BLaER1 (cell line): ENCODE measurements around the gene RAVER2.

ENCODE experiments used
- H3K27ac ChIP-seq: shearing (Covaris generic); formaldehyde crosslinking; 2 replicates; pipeline ENCODE4 v1.8.1; 2022
- H3K27me3 ChIP-seq: shearing (Covaris generic); formaldehyde crosslinking; 2 replicates; pipeline ENCODE4 v1.8.1; 2022
- H3K36me3 ChIP-seq: shearing (Covaris generic); formaldehyde crosslinking; 2 replicates; pipeline ENCODE4 v1.8.1; 2022
- H3K4me1 ChIP-seq: shearing (Covaris generic); formaldehyde crosslinking; 2 replicates; pipeline ENCODE4 v1.8.1; 2022
- H3K4me2 ChIP-seq: shearing (Covaris generic); formaldehyde crosslinking; 2 replicates; pipeline ENCODE4 v1.8.1; 2022
- H3K4me3 ChIP-seq: shearing (Covaris generic); formaldehyde crosslinking; 2 replicates; pipeline ENCODE4 v1.8.1; 2022
- H3K9ac ChIP-seq: shearing (Covaris generic); formaldehyde crosslinking; 2 replicates; pipeline ENCODE4 v1.8.1; 2022
- H3K9me3 ChIP-seq: shearing (Covaris generic); formaldehyde crosslinking; 2 replicates; pipeline ENCODE4 v1.8.1; 2022
- H4K20me1 ChIP-seq: shearing (Covaris generic); formaldehyde crosslinking; 2 replicates; pipeline ENCODE4 v1.8.1; 2022
- Cebpa-rat ChIP-seq: shearing (Covaris generic); IDR thresholded peaks from 2 replicates; pipeline ENCODE4 v1.8.1; 2022

The RAVER2 gene

DNA sequence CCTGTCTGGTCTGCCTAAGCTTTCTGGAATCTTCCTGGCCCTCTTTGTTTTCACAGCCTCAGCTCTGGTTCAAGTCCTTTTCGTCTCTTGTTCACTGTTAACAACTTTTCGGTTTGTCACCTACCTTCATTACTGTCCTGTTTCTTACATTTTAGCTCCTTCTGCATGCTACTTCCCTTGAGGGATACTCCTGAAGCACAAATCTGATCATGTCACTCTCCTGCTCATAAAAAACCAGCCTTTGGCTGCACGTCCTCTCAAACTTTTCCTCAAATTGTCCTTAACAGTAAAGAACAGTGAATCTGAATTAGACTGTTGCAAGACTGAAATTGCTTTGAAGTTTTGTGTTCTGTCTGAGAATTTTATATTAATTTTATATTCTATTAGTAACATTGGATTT, 3.3 kb downstream of the RAVER2 start:
- Histone ChIP-seq H3K9me3 (no peaks in the 10 kb centered on the region; the same call in 1 of the 2 replicates), H3K27ac (no peak overlapping the region), H3K9ac (no peak overlapping the region; the same call in 1 of the 2 replicates), H3K4me3 (no peak overlapping the region), H3K4me1 (peaks cover 30% of the 10 kb centered on the region), H3K27me3 (no peaks in the 10 kb centered on the region), H3K36me3 (peaks cover 13% of the 10 kb centered on the region; the same call in 1 of the 2 replicates), H3K4me2 (no peak overlapping the region), H4K20me1 (peaks cover 12% of the 10 kb centered on the region; the same call in 1 of the 2 replicates)
- no peak for TF ChIP-seq Cebpa-rat

DNA sequence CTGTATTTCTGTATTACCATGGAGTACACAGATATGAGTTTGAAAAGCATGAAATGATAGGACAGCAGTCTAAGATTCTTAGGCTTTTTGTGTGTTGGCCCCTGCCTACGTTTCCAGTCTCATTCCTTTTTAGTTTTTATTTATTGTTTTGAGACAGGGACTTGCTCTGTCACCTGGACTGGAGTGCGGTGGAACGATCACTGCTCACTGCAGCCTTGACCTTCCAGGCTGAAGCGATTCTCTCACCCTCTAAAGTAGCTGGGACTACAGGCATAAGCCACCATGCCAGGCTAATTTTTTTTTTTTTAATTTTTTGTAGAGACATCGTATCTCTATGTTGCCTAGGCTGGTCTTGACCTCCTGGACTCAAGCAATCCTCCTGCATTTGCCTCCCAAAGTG, 3.8 kb downstream of the RAVER2 start:
- no peak overlapping the region for H3K9ac ChIP-seq
- no peaks in the 10 kb centered on the region for H3K27me3 ChIP-seq
- peaks cover 13% of the 10 kb centered on the region; the same call in 1 of the 2 replicates for H3K36me3 ChIP-seq
- H3K4me2 ChIP-seq, result no peak overlapping the region
- no peaks in the 10 kb centered on the region; the same call in 1 of the 2 replicates for H3K9me3 ChIP-seq
- peaks cover 28% of the 10 kb centered on the region for H3K4me1 ChIP-seq
- H3K27ac ChIP-seq, result no peak overlapping the region
- no peak for TF ChIP-seq Cebpa-rat
- H4K20me1 ChIP-seq, result peaks cover 12% of the 10 kb centered on the region; the same call in 1 of the 2 replicates
- H3K4me3 ChIP-seq, result no peak overlapping the region

GRCh38 chr1:64750092-64750491, 5.2 kb downstream of the RAVER2 start:
- TF ChIP-seq Cebpa-rat, result no peak

DNA sequence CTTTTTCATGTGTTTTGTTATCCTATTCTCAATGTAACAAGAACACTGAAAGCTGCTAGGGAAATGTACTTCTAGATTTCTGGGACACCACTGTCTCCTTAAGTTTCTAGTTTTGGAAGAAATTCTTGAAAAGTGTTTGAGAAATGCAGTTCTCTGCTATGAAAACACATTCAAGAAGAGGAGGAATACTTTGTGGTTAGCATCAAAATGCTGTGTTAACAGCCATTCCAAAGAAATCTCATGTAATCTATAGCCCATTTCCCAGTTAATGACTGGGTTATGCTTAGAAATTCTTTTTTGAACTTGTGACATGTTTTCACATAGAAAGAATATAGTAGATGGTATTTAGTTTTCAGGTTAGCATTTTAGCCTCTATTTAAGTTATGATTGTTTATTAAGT, 6.0 kb downstream of the RAVER2 start:
- no peak overlapping the region for H3K27ac ChIP-seq
- H3K36me3 ChIP-seq, result peaks cover 13% of the 10 kb centered on the region; the same call in 1 of the 2 replicates
- peaks cover 21% of the 10 kb centered on the region for H3K4me1 ChIP-seq
- no peak overlapping the region for H3K4me2 ChIP-seq
- H3K4me3 ChIP-seq, result no peak overlapping the region
- no peaks in the 10 kb centered on the region for H3K27me3 ChIP-seq
- no peaks in the 10 kb centered on the region; the same call in 1 of the 2 replicates for H3K9me3 ChIP-seq
- H4K20me1 ChIP-seq, result peaks cover 12% of the 10 kb centered on the region; the same call in 1 of the 2 replicates
- H3K9ac ChIP-seq, result no peak overlapping the region
- no peak for TF ChIP-seq Cebpa-rat

More at GRCh38 chr1:64750092-64750491, 5.2 kb downstream of the RAVER2 start:
- Histone ChIP-seq H3K9ac (no peak overlapping the region), H3K9me3 (no peaks in the 10 kb centered on the region; the same call in 1 of the 2 replicates), H3K4me2 (no peak overlapping the region), H3K4me3 (no peak overlapping the region), H3K27ac (no peak overlapping the region), H3K27me3 (no peaks in the 10 kb centered on the region), H3K4me1 (peaks cover 21% of the 10 kb centered on the region), H4K20me1 (peaks cover 12% of the 10 kb centered on the region; the same call in 1 of the 2 replicates), H3K36me3 (peaks cover 13% of the 10 kb centered on the region; the same call in 1 of the 2 replicates)

GRCh38 chr1:64754173-64754572, 9.3 kb downstream of the RAVER2 start:
- 0 out of 2 replicates have a peak, but pooled peaks cover 6% of the 10 kb centered on the region for H4K20me1 ChIP-seq
- H3K9ac ChIP-seq, result no peak overlapping the region
- no peak overlapping the region for H3K27ac ChIP-seq
- no peaks in the 10 kb centered on the region for H3K27me3 ChIP-seq
- TF ChIP-seq Cebpa-rat, result no peak
- no peak overlapping the region for H3K4me3 ChIP-seq
- no peak overlapping the region for H3K4me2 ChIP-seq
- peaks cover 24% of the 10 kb centered on the region for H3K9me3 ChIP-seq
- no peaks in the 10 kb centered on the region for H3K4me1 ChIP-seq
- peaks cover 29% of the 10 kb centered on the region for H3K36me3 ChIP-seq

DNA sequence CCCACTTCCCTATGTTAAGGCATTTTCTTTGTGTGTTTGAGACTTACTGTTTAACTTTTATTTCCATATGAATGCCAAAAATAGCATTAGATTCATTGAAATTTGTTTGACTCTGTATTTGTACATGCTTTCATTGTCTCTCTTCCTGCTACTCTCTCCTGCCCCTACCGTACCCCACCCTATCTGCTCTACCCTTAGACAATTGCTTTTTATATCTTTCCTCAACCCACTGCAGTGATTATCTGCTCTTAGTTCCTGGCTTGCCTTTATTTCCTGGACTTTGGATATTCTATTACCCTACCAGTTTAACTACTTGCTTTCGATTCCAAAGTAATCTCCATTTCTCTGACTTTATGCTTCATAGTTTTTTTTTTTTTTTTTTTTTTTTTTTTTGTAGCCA, 10.5 kb downstream of the RAVER2 start:
- H4K20me1 ChIP-seq, result 0 out of 2 replicates have a peak, but pooled peaks cover 6% of the 10 kb centered on the region
- H3K4me3 ChIP-seq, result no peak overlapping the region
- no peak overlapping the region for H3K27ac ChIP-seq
- H3K4me1 ChIP-seq, result no peaks in the 10 kb centered on the region
- H3K4me2 ChIP-seq, result no peak overlapping the region
- no peak overlapping the region for H3K9ac ChIP-seq
- TF ChIP-seq Cebpa-rat, result no peak
- peaks cover 29% of the 10 kb centered on the region for H3K9me3 ChIP-seq
- peaks cover 29% of the 10 kb centered on the region for H3K36me3 ChIP-seq
- no peaks in the 10 kb centered on the region for H3K27me3 ChIP-seq

- Histone ChIP-seq H3K4me1 (no peaks in the 10 kb centered on the region), H3K27ac (no peak overlapping the region), H3K27me3 (no peaks in the 10 kb centered on the region), H3K4me3 (no peak overlapping the region), H4K20me1 (0 out of 2 replicates have a peak, but pooled peaks cover 6% of the 10 kb centered on the region), H3K4me2 (no peak overlapping the region), H3K9me3 (peaks cover 29% of the 10 kb centered on the region), H3K9ac (no peak overlapping the region), H3K36me3 (peaks cover 29% of the 10 kb centered on the region)
- no peak for TF ChIP-seq Cebpa-rat
These were observed 11.9 kb downstream of the RAVER2 start for GRCh38 chr1:64756770-64757169.

- 0 out of 2 replicates have a peak, but pooled peaks cover 2% of the 10 kb centered on the region for H4K20me1 ChIP-seq
- H3K27me3 ChIP-seq, result no peaks in the 10 kb centered on the region
- H3K9ac ChIP-seq, result no peak overlapping the region
- H3K4me2 ChIP-seq, result no peak overlapping the region
- H3K4me3 ChIP-seq, result no peak overlapping the region
- H3K9me3 ChIP-seq, result peaks cover 29% of the 10 kb centered on the region
- H3K4me1 ChIP-seq, result no peaks in the 10 kb centered on the region
- no peak for TF ChIP-seq Cebpa-rat
- peaks cover 25% of the 10 kb centered on the region for H3K36me3 ChIP-seq
- H3K27ac ChIP-seq, result no peak overlapping the region
These were observed 12.3 kb downstream of the RAVER2 start for GRCh38 chr1:64757213-64757612.

GRCh38 chr1:64758233-64758632, 13.4 kb downstream of the RAVER2 start:
- no peak overlapping the region for H3K9ac ChIP-seq
- no peak overlapping the region for H3K4me3 ChIP-seq
- peaks cover 16% of the 10 kb centered on the region for H3K36me3 ChIP-seq
- H4K20me1 ChIP-seq, result no peaks in the 10 kb centered on the region
- H3K27ac ChIP-seq, result no peak overlapping the region
- TF ChIP-seq Cebpa-rat, result no peak
- no peak overlapping the region for H3K4me2 ChIP-seq
- no peaks in the 10 kb centered on the region for H3K4me1 ChIP-seq
- H3K27me3 ChIP-seq, result no peaks in the 10 kb centered on the region
- peaks cover 29% of the 10 kb centered on the region for H3K9me3 ChIP-seq

DNA sequence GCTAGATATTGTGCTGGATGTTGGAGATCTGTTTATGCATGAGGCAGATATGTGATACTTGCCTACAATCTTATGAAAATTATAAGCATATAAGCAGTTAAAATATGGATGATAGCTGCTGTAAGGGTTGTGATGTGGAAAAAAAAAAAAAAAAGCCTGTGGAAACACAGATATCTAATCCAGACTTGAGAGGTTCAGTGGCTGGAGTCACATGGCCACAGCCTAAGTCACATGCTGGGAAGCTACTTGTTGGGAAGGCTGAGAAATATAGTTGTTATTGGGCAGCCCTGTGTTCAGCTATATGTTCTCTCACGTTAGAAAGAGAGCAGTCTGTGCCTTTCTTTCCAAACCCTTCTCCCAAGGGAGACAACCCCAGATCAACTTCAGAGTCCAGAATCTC, 15.1 kb downstream of the RAVER2 start:
- Histone ChIP-seq H3K9ac (no peak overlapping the region), H4K20me1 (no peaks in the 10 kb centered on the region), H3K4me1 (no peaks in the 10 kb centered on the region), H3K4me2 (no peak overlapping the region), H3K4me3 (no peak overlapping the region), H3K9me3 (peaks cover 29% of the 10 kb centered on the region), H3K27me3 (no peaks in the 10 kb centered on the region), H3K27ac (no peak overlapping the region), H3K36me3 (peaks cover 16% of the 10 kb centered on the region)
- no peak for TF ChIP-seq Cebpa-rat

- H4K20me1 ChIP-seq, result no peaks in the 10 kb centered on the region
- no peak overlapping the region for H3K4me2 ChIP-seq
- TF ChIP-seq Cebpa-rat, result no peak
- no peaks in the 10 kb centered on the region for H3K4me1 ChIP-seq
- no peak overlapping the region for H3K27ac ChIP-seq
- no peaks in the 10 kb centered on the region for H3K27me3 ChIP-seq
- peaks cover 9% of the 10 kb centered on the region for H3K36me3 ChIP-seq
- no peak overlapping the region for H3K4me3 ChIP-seq
- no peak overlapping the region for H3K9ac ChIP-seq
- peaks cover 5% of the 10 kb centered on the region for H3K9me3 ChIP-seq
These were observed 20.1 kb downstream of the RAVER2 start for GRCh38 chr1:64765012-64765411.
